HEK293 (cell line): ENCODE results near the gene APOBEC3A.

Experiments used
- CTCF ChIP-seq: fragments of 450-650 bp; formaldehyde crosslinking; IDR thresholded peaks from 2 replicates; pipeline ENCODE4 v1.5.1; 2016; ENCODE audit warnings: missing biosample characterization, missing genetic modification characterization
- RBAK ChIP-seq: fragments of 450-650 bp; formaldehyde crosslinking; IDR thresholded peaks from 2 replicates; pipeline ENCODE4 v1.5.1; 2016; ENCODE audit warnings: missing biosample characterization, missing genetic modification characterization
- ZNF132 ChIP-seq: fragments of 450-650 bp; formaldehyde crosslinking; IDR thresholded peaks from 2 replicates; pipeline ENCODE4 v1.5.1; 2017; ENCODE audit warnings: missing biosample characterization, missing genetic modification characterization, borderline replicate concordance
- ZNF214 ChIP-seq: fragments of 450-650 bp; formaldehyde crosslinking; IDR thresholded peaks from 2 replicates; pipeline ENCODE4 v1.5.1; 2017; ENCODE audit warnings: missing biosample characterization, mild to moderate bottlenecking, missing genetic modification characterization, borderline replicate concordance
- ZNF274 ChIP-seq, 2 experiments: fragments of 200-500 bp in 1 of 2; fragments of 450-650 bp in 1 of 2; sonication (Bioruptor generic) in 1 of 2; formaldehyde crosslinking in 1 of 2; IDR thresholded peaks; 2 replicates each; pipeline versions ENCODE4 v1.5.1 to v1.6.1; 2014 to 2016; ENCODE audit warnings: borderline replicate concordance in 1 of 2, inconsistent platforms in 1 of 2, low read length in 1 of 2, missing biosample characterization in 1 of 2, missing genetic modification characterization in 1 of 2
- ZNF768 ChIP-seq: fragments of 450-650 bp; formaldehyde crosslinking; IDR thresholded peaks from 2 replicates; pipeline ENCODE4 v1.5.1; 2018; ENCODE audit warnings: missing biosample characterization, mild to moderate bottlenecking, missing genetic modification characterization
- TF ChIP-seq, protein P1 (sequence below): fragments of 450-650 bp; formaldehyde crosslinking; conservative IDR thresholded peaks from 2 replicates; pipeline ENCODE4 v1.5.1; 2016; ENCODE audit warnings: low read depth, missing biosample characterization, missing genetic modification characterization

DNA sequence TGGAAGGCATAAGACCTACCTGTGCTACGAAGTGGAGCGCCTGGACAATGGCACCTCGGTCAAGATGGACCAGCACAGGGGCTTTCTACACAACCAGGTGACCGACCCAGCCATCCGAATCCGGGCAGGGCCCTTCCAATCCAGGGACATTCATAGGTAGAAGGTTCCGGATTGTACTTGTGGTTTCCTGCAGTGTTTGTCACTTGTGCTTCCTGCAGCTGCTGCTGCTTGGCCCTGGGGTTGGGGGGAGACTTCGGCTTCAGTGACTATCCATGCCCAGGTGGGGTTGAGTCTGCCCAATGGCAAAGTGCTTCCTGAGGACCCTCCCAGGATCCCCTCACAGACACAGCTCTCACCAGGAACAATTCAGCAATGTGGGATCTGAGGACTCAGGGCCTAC, 2.2 kb downstream of the APOBEC3A start:
- TF ChIP-seq ZNF274 (IDR thresholded peaks at IDR 0.05; ENCODE audit: low read length) (no peak), ZNF274 (tag by site-specific recombination; IDR thresholded peaks at IDR 0.05; ENCODE audit: borderline replicate concordance) (no peak), RBAK (no peak), ZNF214 (tag by site-specific recombination) (no peak), CTCF (tag by site-specific recombination) (no peak), ZNF132 (tag by site-specific recombination) (no peak), ZNF768 (tag by site-specific recombination) (no peak)
- TF ChIP-seq, protein P1, sequence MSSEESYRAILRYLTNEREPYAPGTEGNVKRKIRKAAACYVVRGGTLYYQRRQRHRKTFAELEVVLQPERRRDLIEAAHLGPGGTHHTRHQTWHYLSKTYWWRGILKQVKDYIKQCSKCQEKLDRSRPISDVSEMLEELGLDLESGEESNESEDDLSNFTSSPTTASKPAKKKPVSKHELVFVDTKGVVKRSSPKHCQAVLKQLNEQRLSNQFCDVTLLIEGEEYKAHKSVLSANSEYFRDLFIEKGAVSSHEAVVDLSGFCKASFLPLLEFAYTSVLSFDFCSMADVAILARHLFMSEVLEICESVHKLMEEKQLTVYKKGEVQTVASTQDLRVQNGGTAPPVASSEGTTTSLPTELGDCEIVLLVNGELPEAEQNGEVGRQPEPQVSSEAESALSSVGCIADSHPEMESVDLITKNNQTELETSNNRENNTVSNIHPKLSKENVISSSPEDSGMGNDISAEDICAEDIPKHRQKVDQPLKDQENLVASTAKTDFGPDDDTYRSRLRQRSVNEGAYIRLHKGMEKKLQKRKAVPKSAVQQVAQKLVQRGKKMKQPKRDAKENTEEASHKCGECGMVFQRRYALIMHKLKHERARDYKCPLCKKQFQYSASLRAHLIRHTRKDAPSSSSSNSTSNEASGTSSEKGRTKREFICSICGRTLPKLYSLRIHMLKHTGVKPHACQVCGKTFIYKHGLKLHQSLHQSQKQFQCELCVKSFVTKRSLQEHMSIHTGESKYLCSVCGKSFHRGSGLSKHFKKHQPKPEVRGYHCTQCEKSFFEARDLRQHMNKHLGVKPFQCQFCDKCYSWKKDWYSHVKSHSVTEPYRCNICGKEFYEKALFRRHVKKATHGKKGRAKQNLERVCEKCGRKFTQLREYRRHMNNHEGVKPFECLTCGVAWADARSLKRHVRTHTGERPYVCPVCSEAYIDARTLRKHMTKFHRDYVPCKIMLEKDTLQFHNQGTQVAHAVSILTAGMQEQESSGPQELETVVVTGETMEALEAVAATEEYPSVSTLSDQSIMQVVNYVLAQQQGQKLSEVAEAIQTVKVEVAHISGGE (tag by site-specific recombination) = no peak
